GM12891 (cell line): ENCODE data around the gene VAV2.

Experiments
- POLR2A ChIP-seq: IDR thresholded peaks from 2 replicates; pipeline ENCODE4 v1.6.1; 2011; ENCODE audit warnings: low read depth, low read length, control low read depth
- POU2F2 ChIP-seq: IDR thresholded peaks from 2 replicates; pipeline ENCODE4 v1.6.1; 2011; ENCODE audit warnings: low read depth, mild to moderate bottlenecking, control low read depth, low read length, moderate library complexity

GRCh38 chr9:133770076-133770777 is 221.9 kb downstream of the VAV2 start:
- TF ChIP-seq POLR2A, result no peak
- TF ChIP-seq POU2F2, result no peak
